ENCODE data around the gene PRKCG. TPM values are rescaled to one million over a fixed set of nuclear protein-coding genes. Genes with fewer than 3 reads are reported as not detected.
A peak's percentile ranks its signal among the peaks of the same experiment; 100 is the strongest.

PRKCG gene
- total and polyA plus RNA-seq, 2 of the 8 experiments (the other 6 are each of a cell fraction or from before 2014, with no cell fraction given) = 6.1 to 10.6 TPM

GRCh38 chr19:53868091-53868891 lies 13.7 kb upstream of the PRKCG start:
- 1% methylated on average over 18 of the region's 37 CpGs; no CpG with 5 or more reads in 1 of the 2 experiments for WGBS, 2 experiments (ENCODE audit: extremely low coverage in 1 of 2, insufficient coverage in 1 of 2, insufficient read length in 1 of 2, insufficient replicate concordance in 2 of 2, low coverage in 1 of 2, low lambda C conversion rate in 2 of 2, missing lambda C conversion rate in 1 of 2)
- Histone ChIP-seq H4K91ac (replicated peaks; ENCODE audit: insufficient read length, low read length) (no peak overlapping the region), H3K27me3 (replicated peaks in 1 of 4; ENCODE audit: control insufficient read depth in 3 of 4, extremely low read depth in 1 of 4, insufficient read depth in 3 of 4, low read length in 3 of 4) (no peaks in the 10 kb centered on the region), H2BK12ac (ENCODE audit: low read depth, low read length) (peak overlapping the region; percentile 33; the same call in 1 of the 2 replicates), H3K9me3 (ENCODE audit: insufficient read depth in 2 of 2, low read depth in 1 of 2, low read length in 1 of 2) (no peaks in the 10 kb centered on the region), H4K8ac (ENCODE audit: extremely low read depth, insufficient read depth, low read length) (peak overlapping the region; percentile 97; the same call in 1 of the 2 replicates), H2BK15ac (ENCODE audit: low read length) (no peak overlapping the region; the same call in 1 of the 2 replicates), H3K4ac (replicated peaks; ENCODE audit: insufficient read length, low read depth, low read length) (peak overlapping the region; percentile 96), H3K14ac (ENCODE audit: insufficient read length) (no peak overlapping the region), H3K27ac (ENCODE audit: low read depth, low read length) (peak overlapping the region; percentile 85), H2BK120ac (replicated peaks; ENCODE audit: low read depth, low read length) (peak overlapping the region; percentile 54), H4K5ac (ENCODE audit: insufficient read length, low read depth, low read length) (no peak overlapping the region), H3K4me2 (ENCODE audit: insufficient read depth in 1 of 2, low read depth in 2 of 2, low read length in 2 of 2) (peak overlapping the region; percentile 87 to 94), H3K9ac (replicated peaks in 1 of 4; ENCODE audit: extremely low read depth in 1 of 4, low read depth in 3 of 4, low read length in 3 of 4) (peak overlapping the region; percentile 88 to 95 (median 92)), H3K79me2 (ENCODE audit: control insufficient read depth in 1 of 2, insufficient read depth in 2 of 2, low read length in 2 of 2) (peaks cover 0 to 17% of the 10 kb centered on the region in 2 experiments; a peak in 1 of 4 replicates), H3K4me3 (ENCODE audit: extremely low read depth in 1 of 4, insufficient read depth in 2 of 4, low read depth in 3 of 4, low read length in 4 of 4) (peak overlapping the region; percentile 69 to 94 (median 79)), H3K79me1 (ENCODE audit: low read depth, low read length) (peaks cover 9% of the 10 kb centered on the region; the same call in 1 of the 2 replicates), H2BK20ac (ENCODE audit: low read length) (no peak overlapping the region), H3K23me2 (ENCODE audit: low read depth, low read length) (peaks cover 16% of the 10 kb centered on the region; the same call in 1 of the 2 replicates), H3K18ac (ENCODE audit: extremely low read depth, low read length) (peak overlapping the region; percentile 78), H2AK5ac (ENCODE audit: low read depth, low read length) (peak overlapping the region; percentile 59; the same call in 1 of the 2 replicates), H3K23ac (ENCODE audit: insufficient read length) (no peak overlapping the region), H2AFZ (ENCODE audit: low read length) (no peak overlapping the region), H3K56ac (replicated peaks; ENCODE audit: insufficient read length, low read depth, low read length) (peak overlapping the region; percentile 64), H3K36me3 (ENCODE audit: control insufficient read depth in 2 of 4, insufficient read depth in 4 of 4, low read length in 3 of 4) (peaks cover under 1 to 5% (median 3%) of the 10 kb centered on the region in 4 experiments; a peak in 4 of 8 replicates), H2BK5ac (ENCODE audit: low read depth, low read length) (peak overlapping the region; percentile 95; the same call in 1 of the 2 replicates), H3K4me1 (replicated peaks in 1 of 4; ENCODE audit: control insufficient read depth in 3 of 4, insufficient read depth in 4 of 4, low read length in 3 of 4) (peaks cover 0 to 13% (median 8%) of the 10 kb centered on the region in 4 experiments; a peak in 6 of 7 replicates), H4K20me1 (replicated peaks in 1 of 2; ENCODE audit: control insufficient read depth in 1 of 2, insufficient read depth in 2 of 2, low read length in 2 of 2) (peaks cover 4% of the 10 kb centered on the region in 2 experiments)
- no peak for FAIRE-seq
- peak in 1 of 2 experiments; percentile 71 for DNase-seq (ENCODE audit: low read depth in 1 of 2, low spot score in 2 of 2)
- ChIA-PET POLR2A (ENCODE audit: partially characterized antibody) (interaction anchor here (0.6 to 7.1 kb wide), 48 partner anchors 9 to 823 kb away, joined by 3 to 137 read pairs (median 4); partner anchors contain the start of genes CNOT3, ERVV-2, PRKCG and PRPF31), CTCF (ENCODE audit: partially characterized antibody) (interaction anchor here (0.7 to 5.1 kb wide), 13 partner anchors 9 to 157 kb away, joined by 3 to 23 read pairs (median 4); partner anchors contain the start of gene PRKCG)
- TF ChIP-seq POLR2AphosphoS5 (IDR thresholded peaks at IDR 0.05; ENCODE audit: low read depth, low read length) = peak; percentile 92
- peak; percentile 2 to 98; a peak in 2 of 3 replicates for TF ChIP-seq POLR2A (IDR thresholded peaks at IDR 0.05; ENCODE audit: control extremely low read depth in 1 of 2, low read depth in 2 of 2, low read length in 2 of 2)
- no peak for TF ChIP-seq CTCF (IDR thresholded peaks at IDR 0.05; ENCODE audit: control extremely low read depth in 1 of 3, insufficient read depth in 1 of 3, low read depth in 1 of 3, low read length in 3 of 3)
- TF ChIP-seq ASH2L (IDR thresholded peaks at IDR 0.05; ENCODE audit: low read length) = peak; percentile 14
- peak; percentile 25; the same call in 1 of the 2 replicates for TF ChIP-seq SP4 (IDR thresholded peaks at IDR 0.05; ENCODE audit: low read length)
- no peak; a peak in 1 of 4 replicates for TF ChIP-seq SIN3A (conservative IDR thresholded peaks at IDR 0.05 in 1 of 2, IDR thresholded peaks at IDR 0.05 in 1 of 2; ENCODE audit: low read depth in 1 of 2, low read length in 2 of 2)
- peak; percentile 1 for TF ChIP-seq TAF7 (optimal IDR thresholded peaks at IDR 0.05; ENCODE audit: borderline replicate concordance, low read depth, low read length)
- TF ChIP-seq TCF12 (IDR thresholded peaks at IDR 0.05; ENCODE audit: low read depth, low read length) = no peak
